Right renal cortex interstitium (tissue), 3 donors: ENCODE results near the gene MNT. TPM values are rescaled to one million over a fixed set of nuclear protein-coding genes. Genes with fewer than 3 reads are reported as not detected.

Experiments used
- DNase-seq, 3 donors: peaks; one replicate each; pipeline ENCODE4 v3.0.0-alpha.2; 2013; ENCODE audit warnings: low read depth in 3 of 3, low spot score in 2 of 3
- polyA plus RNA-seq, 3 donors: library from polyadenylated mRNA; unstranded; fragments of 120-200 nt; gene quantifications; one replicate each; pipeline ENCODE4 v1.2.1, GENCODE V29; 2013; ENCODE audit not compliant: insufficient read length in 3 of 3

MNT gene
- polyA plus RNA-seq, 3 donors = 10.5 to 12.1 (median 10.6) TPM

- DNase-seq = no peak
Measured at GRCh38 chr17:2336852-2337543, 63.9 kb downstream of the MNT start, which contains the start of gene SGSM2. Gene SGSM2 (plus strand): TSS chr17:2337501. CDS start chr17:2337689, 188 bp downstream.

- peak; percentile 64 to 86 (median 83) for DNase-seq
Measured at GRCh38 chr17:2336215-2336851, 64.5 kb downstream of the MNT start, which contains the start of gene TSR1. Gene TSR1 (minus strand): TSS chr17:2336457. CDS start chr17:2336427, 30 bp downstream.

GRCh38 chr17:2335726-2336214, 65.1 kb downstream of the MNT start:
- DNase-seq = no peak

Other genes starting within 250 kb of the MNT start
- 10 to 100 TPM; 31.1 to 36.1 (median 32.9) TPM for gene SMG6, start 97.3 kb downstream of the MNT start, polyA plus RNA-seq
- gene SRR, start 97.1 kb downstream of the MNT start, polyA plus RNA-seq = 10 to 100 TPM; 24.8 to 28.4 (median 26.0) TPM
- 10 to 100 TPM; 32.1 to 40.2 (median 34.6) TPM for gene TSR1, start 64.6 kb downstream of the MNT start, polyA plus RNA-seq
- gene SGSM2, start 63.6 kb downstream of the MNT start, polyA plus RNA-seq = 10 to 100 TPM; 56.2 to 61.4 (median 56.6) TPM
- 10 to 100 TPM; 36.1 to 39.1 (median 36.6) TPM for gene METTL16, start 110.8 kb upstream of the MNT start, polyA plus RNA-seq
- 100 to 1,000 TPM; 129 to 130 (median 130) TPM for gene PAFAH1B1, start 192.6 kb upstream of the MNT start, polyA plus RNA-seq